Esophagus squamous epithelium (tissue), 4 donors: ENCODE measurements around the gene EQTN.

Experiments used
- POLR2A ChIP-seq, 4 donors: fragments of 450-650 bp; IDR thresholded peaks; one replicate each; pipeline ENCODE4 v1.6.1; 2017; ENCODE audit warnings: antibody characterized with exemption in 4 of 4, mild to moderate bottlenecking in 4 of 4, moderate library complexity in 3 of 4
- TF ChIP-seq, protein P1 (sequence below), 6 experiments: fragments of 450-650 bp in 4 of 6; fragments of 200-600 bp in 2 of 6; sonication (generic) in 2 of 6; IDR thresholded peaks; one replicate each; pipeline ENCODE4 v1.5.1; 2016 to 2019; ENCODE audit warnings: antibody characterized with exemption in 6 of 6, mild to moderate bottlenecking in 4 of 6, moderate library complexity in 4 of 6

DNA sequence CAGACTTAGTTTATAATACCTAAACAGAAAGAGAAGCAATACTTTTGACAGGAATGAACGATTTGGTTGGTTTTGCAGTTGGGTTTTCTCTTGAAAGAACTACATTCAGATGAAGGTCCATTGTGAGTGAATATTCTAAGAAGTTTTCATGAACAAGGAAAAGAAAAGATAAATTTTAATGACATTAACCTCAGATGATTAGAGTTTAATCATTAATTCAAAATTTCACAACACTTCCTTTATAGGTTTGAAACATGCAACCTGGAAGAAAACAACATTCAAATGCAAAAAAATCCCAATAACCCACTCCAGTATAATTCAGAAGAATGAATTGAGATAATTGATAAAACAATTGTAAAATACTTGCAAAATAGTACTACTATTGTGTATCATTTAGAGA lies 23.8 kb downstream of the EQTN start:
- TF ChIP-seq POLR2A (IDR thresholded peaks at IDR 0.05), result no peak
- TF ChIP-seq, protein P1, sequence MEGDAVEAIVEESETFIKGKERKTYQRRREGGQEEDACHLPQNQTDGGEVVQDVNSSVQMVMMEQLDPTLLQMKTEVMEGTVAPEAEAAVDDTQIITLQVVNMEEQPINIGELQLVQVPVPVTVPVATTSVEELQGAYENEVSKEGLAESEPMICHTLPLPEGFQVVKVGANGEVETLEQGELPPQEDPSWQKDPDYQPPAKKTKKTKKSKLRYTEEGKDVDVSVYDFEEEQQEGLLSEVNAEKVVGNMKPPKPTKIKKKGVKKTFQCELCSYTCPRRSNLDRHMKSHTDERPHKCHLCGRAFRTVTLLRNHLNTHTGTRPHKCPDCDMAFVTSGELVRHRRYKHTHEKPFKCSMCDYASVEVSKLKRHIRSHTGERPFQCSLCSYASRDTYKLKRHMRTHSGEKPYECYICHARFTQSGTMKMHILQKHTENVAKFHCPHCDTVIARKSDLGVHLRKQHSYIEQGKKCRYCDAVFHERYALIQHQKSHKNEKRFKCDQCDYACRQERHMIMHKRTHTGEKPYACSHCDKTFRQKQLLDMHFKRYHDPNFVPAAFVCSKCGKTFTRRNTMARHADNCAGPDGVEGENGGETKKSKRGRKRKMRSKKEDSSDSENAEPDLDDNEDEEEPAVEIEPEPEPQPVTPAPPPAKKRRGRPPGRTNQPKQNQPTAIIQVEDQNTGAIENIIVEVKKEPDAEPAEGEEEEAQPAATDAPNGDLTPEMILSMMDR (IDR thresholded peaks at IDR 0.05), result no peak
